Activated CD4-positive, alpha-beta T cell treated with anti-CD3 and anti-CD28 coated beads, Interleukin-2, Interleukin-6, amounts not matched to agents 100 ng/mL and 50 ng/mL, durations not matched to agents 16 hours and 8 hours (primary cell): ENCODE measurements around the gene FAM120B.
"Not testable (repeated sequence)": the region's sequence is repeated elsewhere in the genome, so short reads cannot be mapped to it uniquely, and the experiment has no call there.

Experiments used
- DNase-seq: peaks from one replicate; pipeline ENCODE4 v3.0.0-alpha.2; 2020

FAM120B gene

GRCh38 chr6:170306324-170307079, at the start of gene FAM120B:
FAM120B (plus strand) TSS chr6:170306758; CDS start chr6:170317391, 10,633 bp downstream.
- DNase-seq = peak; percentile 98

GRCh38 chr6:170257376-170257775, 49.2 kb upstream of the FAM120B start:
- DNase-seq = no peak

GRCh38 chr6:170258407-170258806, 48.2 kb upstream of the FAM120B start:
- DNase-seq = no peak

- DNase-seq = no peak
Measured at GRCh38 chr6:170259278-170259677, 47.3 kb upstream of the FAM120B start.

GRCh38 chr6:170260686-170261085, 45.9 kb upstream of the FAM120B start:
- DNase-seq = no peak

GRCh38 chr6:170261643-170262488, 44.7 kb upstream of the FAM120B start:
- DNase-seq = no peak

- DNase-seq = no peak
Measured at GRCh38 chr6:170262489-170263088, 44.0 kb upstream of the FAM120B start.

- DNase-seq = no peak
Measured at GRCh38 chr6:170263410-170263809, 43.1 kb upstream of the FAM120B start.

GRCh38 chr6:170264086-170264485, 42.5 kb upstream of the FAM120B start:
- no peak for DNase-seq

GRCh38 chr6:170264644-170265043, 41.9 kb upstream of the FAM120B start:
- not testable (repeated sequence) for DNase-seq

GRCh38 chr6:170265655-170266054, 40.9 kb upstream of the FAM120B start:
- no peak for DNase-seq

GRCh38 chr6:170266061-170266825, 40.3 kb upstream of the FAM120B start:
- DNase-seq = no peak

- DNase-seq = no peak
Measured at GRCh38 chr6:170267688-170268087, 38.9 kb upstream of the FAM120B start.

GRCh38 chr6:170268216-170269129, 38.1 kb upstream of the FAM120B start:
- DNase-seq = no peak

GRCh38 chr6:170269151-170269845, 37.3 kb upstream of the FAM120B start:
- DNase-seq = no peak

GRCh38 chr6:170269846-170270541, 36.6 kb upstream of the FAM120B start:
- no peak for DNase-seq

- DNase-seq = no peak
Measured at GRCh38 chr6:170270984-170271593, 35.5 kb upstream of the FAM120B start.

- peak; percentile 86 for DNase-seq
Measured at GRCh38 chr6:170271771-170272314, 34.7 kb upstream of the FAM120B start.

- DNase-seq = no peak
Measured at GRCh38 chr6:170272341-170273065, 34.1 kb upstream of the FAM120B start.
